GM18505 (cell line): ENCODE measurements around the gene AKNA.

Source experiments
- ATAC-seq: cut with Tn5 transposase; IDR thresholded peaks from one replicate; pipeline ENCODE4 v1.9.1; 2021; ENCODE audit not compliant: unreplicated experiment
- POLR2A ChIP-seq: IDR thresholded peaks from 4 replicates; pipeline ENCODE4 v1.6.1; 2011; ENCODE audit warnings: borderline replicate concordance; ENCODE audit not compliant: insufficient read depth, insufficient read length; ENCODE audit errors: extremely low read depth

The AKNA gene

GRCh38 chr9:114385397-114386181 lies 2.2 kb downstream of the AKNA start:
- ATAC-seq, result peak; percentile 75
- TF ChIP-seq POLR2A, result peak; percentile 91

DNA sequence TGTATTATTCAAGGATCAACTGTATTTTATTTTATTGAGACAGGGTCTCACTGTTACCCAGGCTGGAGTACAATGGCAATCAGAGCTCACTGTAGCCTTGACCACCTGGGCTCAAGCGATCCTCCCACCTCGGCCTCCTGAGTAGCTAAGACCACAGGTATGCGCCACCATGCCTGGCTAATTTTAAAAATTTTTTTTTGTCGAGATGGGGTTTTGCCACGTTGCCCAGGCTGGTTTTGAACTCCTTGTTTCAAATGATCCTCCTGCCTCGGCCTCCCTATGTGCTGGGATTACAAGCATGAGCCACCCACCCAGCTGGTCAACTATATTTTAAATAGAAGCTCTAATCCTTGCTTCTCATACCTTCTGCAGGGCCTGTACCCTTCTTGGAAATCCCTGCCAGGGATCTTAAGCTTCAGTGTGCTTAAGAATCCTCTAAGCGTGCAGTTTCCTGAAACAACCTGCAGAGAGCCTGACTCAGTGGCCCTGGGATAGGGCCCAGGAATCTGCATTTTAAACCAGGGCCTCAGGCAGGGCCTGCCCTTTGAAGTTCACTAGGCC lies 2.9 kb downstream of the AKNA start:
- TF ChIP-seq POLR2A, result no peak
- ATAC-seq, result no peak

- no peak for ATAC-seq
- TF ChIP-seq POLR2A, result no peak
Measured at GRCh38 chr9:114384341-114384740, 3.4 kb downstream of the AKNA start.

- no peak for ATAC-seq
Measured at GRCh38 chr9:114383521-114384231, 4.1 kb downstream of the AKNA start.

GRCh38 chr9:114382699-114383520 lies 4.9 kb downstream of the AKNA start:
- no peak for ATAC-seq

More at GRCh38 chr9:114383521-114384231, 4.1 kb downstream of the AKNA start:
- no peak for TF ChIP-seq POLR2A

DNA sequence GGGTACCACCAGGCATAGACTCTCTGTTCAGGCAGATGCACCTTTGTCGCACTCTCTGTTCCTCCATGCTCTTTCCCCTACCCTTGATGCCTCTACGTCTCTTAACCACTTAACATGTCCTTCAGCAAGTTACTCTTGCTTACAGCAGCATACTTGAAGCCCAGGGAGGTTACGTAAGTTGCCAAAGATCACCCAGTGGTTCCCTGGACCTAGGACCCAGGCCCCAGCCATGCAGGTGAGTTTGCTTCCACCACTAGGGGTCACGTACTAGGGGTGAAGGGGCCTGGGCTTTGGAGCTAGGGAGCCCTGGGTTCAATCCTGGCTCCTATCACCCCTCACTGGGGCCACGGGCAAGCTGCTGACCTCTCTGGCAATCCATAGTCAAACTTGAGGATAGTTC lies 8.9 kb downstream of the AKNA start:
- TF ChIP-seq POLR2A, result no peak
- ATAC-seq, result no peak

More at GRCh38 chr9:114382699-114383520, 4.9 kb downstream of the AKNA start:
- TF ChIP-seq POLR2A, result peak; percentile 71

- TF ChIP-seq POLR2A, result no peak
- ATAC-seq, result no peak
Measured at GRCh38 chr9:114378016-114378415, 9.8 kb downstream of the AKNA start.

GRCh38 chr9:114376586-114377445 lies 11.0 kb downstream of the AKNA start:
- no peak for TF ChIP-seq POLR2A
- ATAC-seq, result no peak

DNA sequence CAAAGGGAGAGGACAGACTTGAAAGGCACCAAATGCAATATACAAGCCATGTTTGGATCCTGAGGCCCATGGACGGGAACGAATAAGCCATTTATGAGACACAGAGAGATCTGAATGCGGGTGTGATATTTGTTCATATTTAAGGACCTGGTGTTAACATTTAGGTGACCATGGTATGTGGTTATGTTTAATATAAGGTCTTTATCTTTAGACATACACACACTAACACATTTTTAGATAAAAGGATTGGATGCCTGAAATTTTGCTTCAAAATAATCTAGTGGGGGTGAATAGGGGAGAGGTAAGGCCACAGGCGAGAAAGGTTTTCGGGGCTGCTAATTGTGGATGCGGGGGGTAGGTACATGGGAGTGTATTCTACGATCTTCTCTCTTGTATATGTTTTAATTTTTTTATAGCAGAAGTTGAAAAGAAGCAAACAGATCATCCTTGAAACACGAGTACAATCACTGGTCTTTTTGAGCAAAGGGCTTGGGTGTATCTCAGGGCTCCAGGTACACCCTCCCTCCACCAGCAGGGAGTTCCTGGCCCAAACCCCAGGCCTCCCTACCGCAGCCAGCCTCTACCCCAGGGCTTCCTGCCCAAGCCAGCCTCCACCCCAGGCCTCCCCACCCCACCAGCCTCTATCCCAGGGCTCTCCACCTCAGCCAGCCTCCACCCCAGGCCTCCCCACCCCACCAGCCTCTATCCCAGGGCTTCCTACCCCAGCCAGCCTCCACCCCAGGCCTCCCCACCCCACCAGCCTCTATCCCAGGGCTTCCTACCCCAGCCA lies 12.2 kb downstream of the AKNA start:
- ATAC-seq, result no peak

DNA sequence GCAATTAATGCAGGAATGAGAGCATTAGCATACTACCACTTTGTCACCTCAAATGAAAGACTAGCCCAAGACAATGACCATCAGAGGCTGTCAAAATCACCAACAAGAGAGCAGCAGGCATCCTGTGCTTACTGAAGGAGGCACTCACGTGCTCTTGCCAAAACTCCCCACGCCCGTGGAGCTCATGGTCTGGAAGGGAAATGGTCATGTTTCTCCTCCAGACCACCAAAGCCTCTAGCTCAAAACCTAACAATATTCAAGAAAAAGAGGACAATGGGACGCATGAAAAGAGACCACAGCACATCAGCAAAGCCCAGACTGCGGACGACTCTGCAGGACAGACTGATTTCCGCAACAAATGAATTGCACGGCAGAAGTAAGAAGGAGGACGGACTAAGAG lies 12.8 kb downstream of the AKNA start:
- ATAC-seq, result no peak
- TF ChIP-seq POLR2A, result no peak

More for the DNA sequence above, 12.2 kb downstream of the AKNA start:
- TF ChIP-seq POLR2A, result no peak

DNA sequence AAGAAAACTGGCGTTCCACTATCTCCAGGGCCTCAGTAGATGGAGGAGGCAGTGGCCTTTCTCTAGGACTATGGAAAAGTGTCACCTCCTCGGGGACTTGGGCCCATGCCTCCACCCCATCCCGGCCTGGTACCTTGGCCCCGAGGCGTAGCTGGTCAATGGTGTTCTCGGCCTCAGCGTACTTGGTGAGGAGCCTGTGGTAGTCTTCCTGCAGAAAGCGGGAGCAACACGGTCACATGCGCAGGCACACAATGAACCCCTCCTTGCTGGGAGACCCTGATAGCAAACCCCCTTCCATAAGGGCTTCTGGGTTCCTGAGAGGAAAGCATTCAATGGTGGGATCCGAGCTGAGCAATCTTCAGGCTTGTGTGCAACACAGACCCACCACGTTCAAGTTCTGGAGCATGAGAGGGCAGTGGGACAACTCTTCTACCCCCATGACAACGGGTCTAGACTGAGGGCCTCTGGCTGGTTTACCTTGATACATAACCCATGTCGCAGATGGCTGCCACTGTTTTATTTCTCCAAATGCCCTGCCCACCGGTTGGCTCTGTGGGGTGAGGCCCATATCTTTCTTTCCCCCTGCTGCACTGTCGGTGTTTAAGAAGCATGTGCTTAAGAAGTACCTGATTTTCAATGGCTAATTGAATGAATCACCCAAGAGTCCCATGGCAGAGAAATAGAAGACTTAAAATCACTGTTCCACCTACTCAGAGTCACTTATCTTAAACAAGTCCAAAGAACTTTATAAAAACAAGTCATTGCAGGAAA lies 13.6 kb downstream of the AKNA start:
- TF ChIP-seq POLR2A, result no peak
- ATAC-seq, result no peak
